SK-MEL-5 (cell line): ENCODE data around the gene SLC6A18. TPM values are rescaled to one million over a fixed set of nuclear protein-coding genes. Genes with fewer than 3 reads are reported as not detected.
A peak's percentile ranks its signal among the peaks of the same experiment; 100 is the strongest.

Experiments used
- DNase-seq: peaks from one replicate; pipeline ENCODE4 v3.0.0-alpha.2; 2016; ENCODE audit warnings: low read depth, low spot score
- in situ Hi-C: cut with HindIII; loops from 2 replicates; pipeline ENCODE4 v1.10.0; 2016; ENCODE audit warnings: low sequenced_read_pairs, high pct_unique_total_duplicates, low pct_unique_long_range_greater_than_20kb
- total RNA-seq: library from RNA; depleted of rRNA; stranded (reverse); fragments of >200 nt; shearing (Covaris generic); gene quantifications from 2 replicates; pipeline ENCODE4 v1.2.3, GENCODE V29; 2014

SLC6A18 gene
- total RNA-seq, 1 experiment from 2014 or later, result not detected

DNA sequence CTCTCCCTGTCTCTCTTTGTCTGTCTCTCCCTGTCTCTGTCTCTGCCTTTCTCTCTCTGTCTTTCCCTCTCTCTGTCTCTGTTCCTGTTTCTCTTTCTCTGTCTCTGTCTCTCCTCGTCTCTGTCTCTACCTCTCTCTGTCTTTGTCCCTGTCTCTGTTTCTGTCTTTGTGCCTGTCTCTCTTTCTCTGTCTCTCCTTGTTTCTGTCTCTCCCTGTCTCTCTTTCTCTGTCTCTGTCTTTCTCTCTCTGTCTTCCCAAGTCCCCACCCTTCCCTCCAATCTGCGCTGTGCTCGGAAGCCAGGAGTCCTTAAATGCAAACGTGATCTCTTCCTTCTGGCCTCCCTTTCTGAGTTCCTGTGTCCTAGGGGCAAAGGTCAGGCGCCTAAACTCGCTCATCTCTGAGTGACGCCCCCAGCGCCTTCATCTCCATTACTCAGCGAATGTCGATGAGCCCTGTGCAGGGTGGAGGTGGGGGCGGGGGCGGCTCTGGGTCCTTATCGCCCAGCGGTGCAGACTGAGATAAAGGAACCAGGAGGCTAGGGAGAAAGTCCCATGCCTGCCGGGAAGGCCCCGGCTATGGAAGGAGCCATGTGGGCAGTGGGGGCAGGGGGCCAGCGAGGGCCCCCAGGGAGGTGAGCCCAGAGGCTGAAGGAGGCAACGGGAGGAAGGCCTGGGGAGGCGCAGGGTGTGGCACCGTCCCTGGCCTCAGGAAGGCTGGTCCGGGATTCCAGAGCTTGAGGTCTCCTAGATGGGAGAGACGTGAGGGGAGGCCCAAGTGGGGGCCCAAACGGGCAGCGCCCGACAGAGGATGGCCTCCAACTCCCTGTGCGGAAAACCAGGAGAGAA lies 25.3 kb upstream of the SLC6A18 start:
- in situ Hi-C loops, result no loop called here
- DNase-seq, result no peak

DNA sequence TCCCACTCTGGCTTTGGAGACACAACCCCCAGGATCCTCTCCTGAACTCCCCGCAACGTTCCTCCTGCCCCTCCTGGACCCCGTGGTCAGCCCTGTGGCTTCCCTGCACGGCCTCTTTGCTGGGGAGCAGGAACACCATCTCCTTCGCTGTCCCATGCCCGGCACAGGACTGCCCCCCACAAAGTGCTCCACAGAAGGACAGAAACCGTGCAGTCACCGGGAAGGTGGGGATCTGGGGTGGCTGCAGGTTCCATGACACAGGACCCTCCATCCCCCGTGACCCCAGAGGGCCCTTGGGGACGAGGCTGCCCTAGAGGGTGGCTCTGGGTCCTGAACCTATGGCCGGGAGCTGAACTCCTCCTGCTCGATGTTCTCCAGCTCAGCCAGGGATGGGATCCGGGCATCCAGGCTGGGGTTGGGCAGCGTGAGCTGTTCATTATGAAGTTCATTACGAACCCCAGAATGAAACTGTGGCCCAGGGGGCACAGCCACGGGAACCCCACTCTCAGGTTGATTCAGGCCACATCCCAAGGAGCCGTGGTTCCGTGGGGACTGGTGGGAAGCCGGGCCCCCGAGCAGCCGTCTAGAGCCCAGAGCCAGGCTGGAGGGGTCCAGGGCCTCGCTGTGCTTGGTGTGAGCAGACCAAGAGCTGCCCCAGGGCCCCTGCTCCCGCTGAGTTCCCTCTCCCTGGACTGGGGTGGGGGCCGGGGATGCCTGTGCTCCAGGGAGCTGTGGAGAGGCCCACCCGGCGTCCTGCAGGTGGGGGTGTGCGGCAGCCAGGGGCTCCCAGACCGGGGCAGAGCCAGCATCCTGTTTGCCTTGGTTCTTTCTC lies 24.5 kb upstream of the SLC6A18 start:
- in situ Hi-C loops, result no loop called here
- no peak for DNase-seq

DNA sequence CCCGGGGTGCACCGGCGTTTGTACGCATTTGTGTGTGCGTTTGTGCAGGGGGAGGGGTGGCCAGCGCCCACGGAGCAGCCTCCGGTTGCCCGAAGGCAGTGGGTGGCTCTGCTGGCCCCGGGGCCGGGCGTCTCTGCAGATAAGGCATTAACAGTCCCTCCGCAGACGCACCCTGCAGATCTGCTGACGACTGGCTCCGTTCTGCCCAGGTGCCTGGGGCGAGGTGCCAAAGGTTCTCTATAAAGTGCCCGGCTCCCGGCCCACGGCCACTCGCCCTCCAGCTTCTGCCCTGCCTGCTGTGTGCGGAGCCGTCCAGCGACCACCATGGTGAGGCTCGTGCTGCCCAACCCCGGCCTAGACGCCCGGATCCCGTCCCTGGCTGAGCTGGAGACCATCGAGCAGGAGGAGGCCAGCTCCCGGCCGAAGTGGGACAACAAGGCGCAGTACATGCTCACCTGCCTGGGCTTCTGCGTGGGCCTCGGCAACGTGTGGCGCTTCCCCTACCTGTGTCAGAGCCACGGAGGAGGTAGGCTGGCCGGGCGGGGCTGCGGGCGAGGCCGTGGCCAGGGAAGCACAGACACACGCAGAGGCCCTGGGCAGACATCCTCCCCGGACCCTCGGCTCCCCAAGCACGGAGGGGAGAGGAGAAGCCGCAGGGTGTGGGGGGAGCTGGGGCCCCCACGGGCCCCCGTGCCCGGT lies 23.7 kb upstream of the SLC6A18 start, which contains the start of gene SLC6A19:
Gene SLC6A19 (plus strand): TSS at position 269 of the 699 bp plus-strand sequence. CDS start 56 bp downstream, at position 325.
- no peak for DNase-seq
- in situ Hi-C loops, result no loop called here

DNA sequence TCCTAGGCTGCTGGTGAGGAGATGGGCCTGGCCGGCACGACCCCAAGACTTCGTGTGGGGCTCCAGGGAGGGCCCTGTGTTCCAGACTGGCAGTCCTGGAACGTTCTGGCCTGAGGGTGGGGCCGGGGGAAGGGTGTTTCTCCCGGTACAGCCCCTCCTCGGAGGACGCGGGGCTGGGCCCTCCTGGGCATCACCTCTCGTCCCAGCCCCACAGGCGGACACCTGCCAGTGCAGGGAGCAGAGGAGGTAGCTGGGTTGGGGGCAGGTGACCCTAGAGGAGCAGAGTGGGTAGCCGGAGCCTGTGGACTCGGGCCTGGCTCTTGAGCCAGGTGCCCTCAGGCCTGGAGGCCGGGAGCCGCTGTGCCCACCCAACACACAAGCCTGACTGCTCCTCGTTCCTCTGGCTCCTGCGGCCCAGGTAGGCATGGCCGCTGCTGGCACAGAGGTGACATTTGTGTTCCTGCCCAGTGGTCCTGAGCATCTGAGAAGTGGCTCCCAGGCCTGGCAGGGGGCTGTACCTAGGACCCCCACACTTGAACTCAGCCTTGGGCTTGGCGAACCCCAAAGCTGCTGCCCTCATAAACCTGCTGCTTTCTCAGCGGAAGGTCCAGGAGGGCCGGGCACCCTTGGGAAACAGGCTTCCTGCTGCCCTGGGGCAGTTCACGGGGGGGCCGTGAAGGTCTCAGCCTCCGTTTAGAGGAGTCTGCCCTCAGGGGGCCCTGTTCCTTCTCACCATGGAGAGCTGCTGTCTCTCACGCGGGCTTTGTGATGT lies 23.0 kb upstream of the SLC6A18 start:
- in situ Hi-C loops, result no loop called here
- no peak for DNase-seq

DNA sequence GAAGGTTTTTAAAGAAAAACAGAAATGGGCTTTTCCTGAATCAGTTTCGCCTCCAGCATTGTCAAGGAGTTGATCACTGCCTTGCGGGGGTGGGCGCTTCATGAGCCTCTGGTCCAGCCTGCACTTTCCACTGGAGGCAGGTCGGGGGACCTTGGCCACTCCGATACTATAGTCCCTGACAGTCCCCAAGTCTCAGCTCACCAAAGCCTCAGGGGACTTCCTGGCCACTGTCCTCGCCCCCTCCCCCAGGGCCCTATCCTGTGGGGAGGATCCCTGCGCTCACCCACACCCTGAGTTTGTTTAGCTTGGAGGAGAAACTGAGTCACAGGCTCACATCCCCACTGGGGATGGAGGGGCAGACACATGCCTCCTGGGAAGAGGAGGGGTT lies 22.4 kb upstream of the SLC6A18 start:
- in situ Hi-C loops, result no loop called here
- DNase-seq, result no peak

DNA sequence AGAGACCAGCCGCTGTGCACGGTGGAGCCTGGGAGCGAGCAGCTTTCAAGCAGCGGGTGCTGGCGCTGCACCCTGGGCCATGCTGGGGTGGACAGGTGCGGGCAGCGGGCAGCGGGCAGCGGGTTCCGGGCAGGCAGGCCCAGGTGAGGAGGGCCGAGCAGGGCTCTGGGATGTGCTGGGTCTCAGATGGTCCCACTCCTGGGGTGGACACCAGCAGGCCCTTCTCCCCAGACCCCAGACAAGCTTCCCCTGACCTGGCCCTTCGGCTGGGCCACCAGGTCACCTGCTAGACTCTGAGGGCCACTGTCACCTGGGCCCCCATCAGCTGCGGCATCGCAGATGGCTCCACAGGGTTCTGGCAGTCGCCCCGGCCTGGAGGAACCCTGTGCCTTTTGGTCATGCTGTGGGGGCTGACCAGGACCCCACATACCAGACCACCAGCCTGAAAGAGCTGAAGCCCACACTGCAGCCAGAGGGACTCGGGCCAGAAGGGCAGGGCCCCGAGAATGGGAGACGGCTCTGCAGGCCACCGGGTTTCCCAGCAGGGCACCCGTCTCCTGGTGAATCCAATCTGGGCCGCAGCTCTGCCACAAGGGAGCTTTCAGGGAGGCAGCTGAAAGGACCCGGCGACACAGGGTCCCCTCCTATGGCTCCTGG lies 21.7 kb upstream of the SLC6A18 start:
- in situ Hi-C loops, result no loop called here
- DNase-seq, result no peak

DNA sequence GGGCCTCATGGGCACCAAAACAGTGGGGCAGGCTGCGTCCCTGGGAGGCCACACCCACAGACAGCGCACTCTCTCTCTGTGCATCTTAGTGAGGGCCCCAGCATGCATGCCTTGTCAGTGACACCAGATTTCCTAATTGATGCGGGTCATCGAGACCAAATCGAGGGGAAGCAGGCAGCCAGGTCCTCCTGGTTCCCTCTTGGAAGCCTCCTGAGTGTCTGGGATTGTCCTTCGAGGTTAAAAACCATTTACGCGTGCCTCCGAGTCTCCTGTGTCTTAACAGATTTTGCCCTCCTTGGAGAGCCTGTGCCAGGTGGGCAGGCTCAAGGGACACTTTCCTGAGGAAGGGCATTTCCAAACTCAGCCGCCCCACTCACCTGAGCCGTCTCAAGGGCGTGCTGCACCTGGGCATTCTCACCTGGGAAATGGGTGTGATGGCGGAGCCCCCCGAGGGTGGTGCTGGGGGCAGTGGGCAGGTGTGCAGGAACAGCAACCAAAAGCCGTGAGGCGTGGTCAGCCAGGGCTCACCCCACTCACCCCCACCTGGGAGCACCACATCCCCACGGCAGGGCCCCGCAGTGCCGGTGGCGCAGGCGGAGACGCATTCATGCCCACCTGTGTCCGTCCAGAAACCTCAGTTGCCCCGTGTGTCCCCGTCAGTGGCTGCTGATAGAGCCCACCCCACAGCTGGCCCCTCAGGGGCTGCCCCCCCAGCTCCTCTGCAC lies 21.1 kb upstream of the SLC6A18 start:
- in situ Hi-C loops, result no loop called here
- DNase-seq, result no peak

DNA sequence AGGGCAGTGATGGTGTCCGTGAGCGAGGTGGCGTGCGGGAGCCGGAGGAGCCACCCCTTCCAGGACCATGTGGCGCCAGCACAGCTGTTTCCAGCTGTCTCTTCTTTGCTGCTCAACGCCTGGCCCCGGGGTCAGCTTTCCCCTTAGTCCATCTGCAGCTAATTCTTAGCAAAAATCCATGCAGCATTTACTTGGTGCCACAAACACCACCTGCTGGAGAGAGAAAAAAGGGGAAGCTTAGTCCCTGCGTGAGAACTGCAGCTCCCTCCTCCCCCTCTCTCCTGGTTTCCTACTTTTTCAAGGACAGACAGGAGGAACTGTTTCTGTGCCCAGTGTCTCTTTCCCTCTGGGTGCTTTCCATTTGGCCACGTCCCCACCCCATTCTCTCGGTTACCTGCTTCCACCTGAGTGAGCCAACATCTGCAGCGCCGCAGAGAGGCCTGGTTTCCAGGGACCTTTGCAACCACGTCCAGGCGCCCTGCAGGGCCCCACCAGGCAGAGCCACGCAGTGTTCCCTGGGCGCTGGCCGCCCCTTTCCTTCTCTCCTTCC lies 20.4 kb upstream of the SLC6A18 start:
- DNase-seq, result peak; percentile 73
- in situ Hi-C loops, result no loop called here

DNA sequence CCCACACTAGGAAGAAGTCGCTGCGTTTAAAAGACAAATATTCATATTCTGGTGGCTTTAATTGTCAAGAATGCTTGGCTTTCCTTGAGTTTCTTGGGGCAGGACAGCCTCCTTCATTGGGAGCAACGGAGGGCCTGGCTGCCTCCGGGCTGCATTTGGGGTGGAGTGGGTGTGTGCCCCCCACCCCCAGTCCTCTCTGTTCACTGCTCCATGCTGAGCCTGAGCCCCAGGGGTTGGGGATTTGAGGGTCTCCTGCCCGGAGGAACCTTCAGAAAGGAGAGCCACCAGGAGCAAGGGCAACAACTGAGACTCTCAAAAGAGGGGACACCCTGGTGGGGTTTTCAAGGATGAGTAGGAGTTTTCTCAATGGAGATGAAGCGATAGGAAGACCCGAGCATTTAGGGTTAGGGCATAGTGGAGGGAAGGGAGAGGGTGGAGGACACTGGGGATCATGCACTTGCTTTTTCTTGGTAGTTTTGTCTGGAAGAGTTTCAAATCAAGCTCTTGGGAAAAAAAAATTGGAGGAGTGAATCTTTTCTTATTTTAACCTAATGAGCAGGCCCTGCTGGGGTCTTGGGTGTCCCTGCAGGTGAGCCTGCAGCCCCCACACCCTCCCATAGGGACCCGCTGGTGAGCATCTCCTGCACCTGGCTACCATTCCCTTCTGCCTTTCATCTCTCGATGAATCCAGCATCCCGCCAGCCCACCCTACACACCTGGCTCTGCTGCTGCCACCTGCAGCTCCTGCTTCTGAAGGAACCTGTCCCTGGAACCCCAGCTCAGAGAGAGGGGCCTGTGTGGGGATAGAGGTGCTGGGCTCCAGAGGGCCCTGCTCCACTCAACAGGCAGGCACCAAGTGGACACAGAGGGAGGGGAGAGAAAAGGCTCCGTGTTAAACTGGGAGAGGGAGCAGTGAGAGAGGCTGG lies 19.7 kb upstream of the SLC6A18 start:
- in situ Hi-C loops, result no loop called here
- DNase-seq, result no peak

DNA sequence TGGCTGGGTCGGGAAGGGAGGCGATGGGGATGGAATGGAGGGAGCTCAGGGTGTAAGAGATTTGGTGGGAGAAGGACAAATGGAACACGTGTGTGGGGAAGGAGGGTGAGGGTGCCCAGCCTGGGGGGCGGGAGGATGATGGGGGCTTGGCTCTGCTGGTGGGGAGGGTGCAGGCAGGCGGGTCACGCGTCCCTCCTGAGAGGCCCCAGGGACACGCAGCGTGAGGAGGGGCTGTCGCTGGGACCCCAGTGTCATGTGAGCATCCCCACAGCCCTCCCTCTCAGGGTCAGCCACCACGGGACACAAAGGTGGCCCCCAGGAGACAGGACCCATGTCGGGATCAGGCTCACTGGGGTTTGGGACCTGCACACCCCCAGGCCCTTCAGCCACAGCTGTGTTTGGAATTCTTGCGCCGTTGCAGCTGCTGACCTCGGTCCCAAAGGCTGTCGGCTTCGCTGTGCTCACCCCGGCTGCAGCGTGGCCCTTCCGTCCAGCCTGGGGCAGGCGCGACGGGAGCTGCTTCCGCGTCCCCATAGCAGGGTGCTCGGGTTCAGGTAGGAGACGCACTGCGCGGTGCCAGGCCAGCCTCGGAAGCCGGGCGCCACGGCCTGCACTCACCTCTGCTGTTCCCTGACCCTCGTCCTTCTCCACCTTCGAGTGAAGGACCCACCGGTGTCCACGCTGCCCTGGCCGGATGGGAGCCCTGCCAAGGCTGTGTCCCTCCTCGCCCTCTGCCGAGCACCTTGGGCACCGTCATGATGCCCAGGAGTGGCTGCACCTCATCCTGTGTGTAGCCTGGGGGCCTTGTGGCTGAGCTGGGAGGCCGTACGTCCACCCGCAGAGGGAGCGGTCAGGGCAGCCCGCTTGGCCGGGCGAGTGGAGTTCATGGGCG lies 18.4 kb upstream of the SLC6A18 start:
- in situ Hi-C loops, result no loop called here

DNA sequence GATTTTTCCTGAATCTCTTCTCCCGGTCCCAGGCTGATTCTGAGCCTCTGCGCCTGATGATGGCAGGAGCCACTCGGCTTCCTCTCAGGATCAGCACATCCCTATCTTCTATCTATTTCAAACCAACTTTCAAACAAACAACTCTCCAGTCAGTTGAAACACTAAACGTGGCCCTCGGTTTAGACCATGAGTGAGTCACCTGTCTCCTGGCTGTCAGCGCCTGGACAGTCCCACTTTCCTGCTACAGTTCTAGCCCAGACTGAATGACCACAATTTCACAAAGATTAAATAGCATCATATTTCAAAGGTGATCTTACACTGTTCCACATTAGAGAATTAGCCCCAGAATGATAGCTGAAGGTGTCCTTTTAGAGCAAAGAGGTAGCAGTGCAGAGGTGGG lies 17.6 kb upstream of the SLC6A18 start:
- DNase-seq, result no peak
- in situ Hi-C loops, result no loop called here

More for the DNA sequence above, 18.4 kb upstream of the SLC6A18 start:
- no peak for DNase-seq

DNA sequence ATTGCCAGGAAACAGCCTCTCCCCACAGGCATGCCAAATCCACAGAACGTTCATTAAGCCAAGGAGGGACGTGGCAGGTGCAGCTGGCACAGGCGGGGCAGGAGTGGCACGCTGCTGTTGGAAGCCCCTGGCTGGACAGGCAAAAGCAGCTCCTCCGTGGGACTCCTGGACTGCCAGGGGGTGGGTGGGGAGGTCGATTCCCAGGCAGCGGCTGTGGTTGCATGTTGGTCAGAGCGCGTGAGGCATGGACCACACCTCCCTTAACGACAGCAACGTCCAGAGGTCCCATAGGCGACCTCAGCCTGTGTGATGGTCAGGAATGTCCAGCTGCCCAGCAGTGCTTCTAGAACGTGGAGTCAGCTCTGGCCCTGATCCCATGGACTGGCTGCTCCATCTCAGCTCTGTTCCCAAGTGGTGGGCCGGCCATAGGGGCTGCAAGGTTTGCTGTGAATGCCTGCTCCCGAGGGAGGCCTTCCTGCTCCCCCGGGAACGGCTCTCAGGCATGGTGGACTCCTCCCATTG lies 16.9 kb upstream of the SLC6A18 start:
- DNase-seq, result no peak
- in situ Hi-C loops, result no loop called here

DNA sequence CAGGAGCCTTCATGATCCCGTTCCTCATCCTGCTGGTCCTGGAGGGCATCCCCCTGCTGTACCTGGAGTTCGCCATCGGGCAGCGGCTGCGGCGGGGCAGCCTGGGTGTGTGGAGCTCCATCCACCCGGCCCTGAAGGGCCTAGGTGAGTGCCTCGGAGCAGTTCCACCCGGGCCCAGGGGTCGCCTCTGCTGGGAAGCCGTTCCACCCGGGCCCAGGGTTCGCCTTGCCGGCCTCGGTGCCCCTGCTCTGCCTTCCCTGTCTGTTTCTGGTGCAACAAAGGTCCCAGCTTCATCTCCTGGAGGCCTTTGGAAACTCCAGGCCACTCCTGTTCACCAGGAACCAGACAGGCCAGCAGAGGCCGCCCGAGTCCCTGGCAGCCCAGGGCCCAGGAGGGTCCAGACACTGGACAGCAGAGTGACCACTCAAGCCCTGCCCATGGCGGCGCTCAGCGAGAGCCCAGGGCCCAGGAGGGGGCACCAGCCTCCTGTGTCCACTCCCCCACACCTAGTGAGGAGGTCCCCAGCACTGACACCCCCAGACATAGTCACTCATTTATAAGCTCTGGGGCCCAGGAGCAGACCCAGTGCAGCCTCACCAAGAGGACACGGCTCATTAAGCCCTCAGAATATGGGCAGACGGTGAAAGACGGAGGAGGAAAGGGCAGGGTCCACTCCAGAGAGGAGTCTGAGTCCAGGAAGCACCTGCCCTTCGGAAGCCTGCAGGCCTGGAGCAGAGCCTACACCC lies 16.3 kb upstream of the SLC6A18 start:
- in situ Hi-C loops, result no loop called here
- DNase-seq, result peak; percentile 75

DNA sequence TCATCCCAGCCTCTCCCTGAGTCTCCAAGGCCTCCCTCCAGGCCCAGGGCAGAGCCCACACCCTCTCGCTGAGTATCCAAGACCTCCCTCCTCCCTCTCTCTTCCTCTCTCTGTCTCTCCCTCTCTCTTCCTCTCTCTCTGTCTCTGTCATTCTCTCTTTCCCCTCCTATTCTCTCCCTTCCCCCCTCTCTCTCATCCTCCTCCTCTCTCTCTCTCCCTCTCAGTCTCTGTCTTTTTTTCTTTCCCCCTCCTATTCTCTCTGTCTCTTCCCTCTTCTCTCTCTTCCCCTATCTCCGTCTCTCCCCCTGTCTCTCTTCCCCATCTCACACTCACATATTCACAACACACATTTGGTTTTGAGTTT lies 15.7 kb upstream of the SLC6A18 start:
- in situ Hi-C loops, result no loop called here
- DNase-seq, result no peak
